BJ (cell line): ENCODE data around the gene RMDN3. TPM values are rescaled to one million over a fixed set of nuclear protein-coding genes. Genes with fewer than 3 reads are reported as not detected.

Experiments used
- CTCF ChIA-PET: fragments of 350-600 bp; formaldehyde crosslinking; extraction: SDS; loops from one replicate; lab custom pipeline; 2021; ENCODE audit warnings: antibody characterized with exemption, inconsistent platforms; lab: Yijun Ruan, JAX
- POLR2A ChIA-PET: fragments of 300-600 bp; sonication (Branson Sonifier 250); formaldehyde crosslinking; extraction: SDS; loops from one replicate; lab custom pipeline; 2021; ENCODE audit warnings: antibody characterized with exemption; lab: Charles Lee
- DNase-seq: peaks from one replicate; pipeline ENCODE4 v3.0.0-alpha.2; 2011; ENCODE audit warnings: low read depth
- H3K27me3 ChIP-seq: 2 replicates; pipeline ENCODE4 v1.6.0; 2011; ENCODE audit warnings: low read length; ENCODE audit not compliant: control insufficient read depth, insufficient read depth
- H3K36me3 ChIP-seq: 2 replicates; pipeline ENCODE4 v1.5.1; 2011; ENCODE audit warnings: low read length; ENCODE audit not compliant: control insufficient read depth, insufficient read depth
- H3K4me3 ChIP-seq: 2 replicates; pipeline ENCODE4 v1.5.1; 2011; ENCODE audit warnings: low read depth, mild to moderate bottlenecking, control low read depth, low read length
- polyA plus RNA-seq: library from polyadenylated mRNA; depleted of rRNA; stranded (reverse); fragments of >200 nt; gene quantifications from 2 replicates; pipeline ENCODE4 v1.2.3, GENCODE V29; 2011
- TF ChIP-seq, protein P1 (sequence below): IDR thresholded peaks from 2 replicates; pipeline ENCODE4 v1.5.1; 2011; ENCODE audit warnings: low read depth, mild to moderate bottlenecking, control low read depth, inconsistent platforms, low read length, moderate library complexity; ENCODE audit not compliant: insufficient read depth

The RMDN3 gene
- polyA plus RNA-seq, 1 experiment = 28.3 TPM

DNA sequence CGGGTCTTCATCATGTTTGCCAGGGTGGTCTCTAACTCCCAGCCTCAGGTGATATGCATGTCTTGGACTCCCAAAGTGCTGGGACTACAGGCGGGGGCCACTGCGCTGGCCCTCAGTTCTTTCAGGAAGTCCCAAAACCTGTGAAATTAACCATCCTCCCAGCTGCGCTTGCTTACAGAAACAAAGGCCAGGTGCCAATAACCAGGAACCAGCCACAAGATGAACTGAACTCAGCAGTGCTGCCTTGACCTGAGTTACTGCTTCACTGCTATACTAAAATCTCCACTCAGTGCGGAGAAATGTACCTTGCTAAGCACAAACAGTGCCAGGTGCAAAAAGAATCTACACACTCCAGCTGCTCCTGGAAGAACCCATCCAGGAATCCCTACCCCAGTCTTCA lies 4.9 kb upstream of the RMDN3 start:
- no peak for DNase-seq
- Histone ChIP-seq H3K27me3 (peaks cover 1% of the 10 kb centered on the region; the same call in 1 of the 2 replicates), H3K36me3 (no peaks in the 10 kb centered on the region), H3K4me3 (no peak overlapping the region)
- ChIA-PET CTCF (no interaction called here), POLR2A (no interaction called here)
- TF ChIP-seq, protein P1, sequence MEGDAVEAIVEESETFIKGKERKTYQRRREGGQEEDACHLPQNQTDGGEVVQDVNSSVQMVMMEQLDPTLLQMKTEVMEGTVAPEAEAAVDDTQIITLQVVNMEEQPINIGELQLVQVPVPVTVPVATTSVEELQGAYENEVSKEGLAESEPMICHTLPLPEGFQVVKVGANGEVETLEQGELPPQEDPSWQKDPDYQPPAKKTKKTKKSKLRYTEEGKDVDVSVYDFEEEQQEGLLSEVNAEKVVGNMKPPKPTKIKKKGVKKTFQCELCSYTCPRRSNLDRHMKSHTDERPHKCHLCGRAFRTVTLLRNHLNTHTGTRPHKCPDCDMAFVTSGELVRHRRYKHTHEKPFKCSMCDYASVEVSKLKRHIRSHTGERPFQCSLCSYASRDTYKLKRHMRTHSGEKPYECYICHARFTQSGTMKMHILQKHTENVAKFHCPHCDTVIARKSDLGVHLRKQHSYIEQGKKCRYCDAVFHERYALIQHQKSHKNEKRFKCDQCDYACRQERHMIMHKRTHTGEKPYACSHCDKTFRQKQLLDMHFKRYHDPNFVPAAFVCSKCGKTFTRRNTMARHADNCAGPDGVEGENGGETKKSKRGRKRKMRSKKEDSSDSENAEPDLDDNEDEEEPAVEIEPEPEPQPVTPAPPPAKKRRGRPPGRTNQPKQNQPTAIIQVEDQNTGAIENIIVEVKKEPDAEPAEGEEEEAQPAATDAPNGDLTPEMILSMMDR = no peak

DNA sequence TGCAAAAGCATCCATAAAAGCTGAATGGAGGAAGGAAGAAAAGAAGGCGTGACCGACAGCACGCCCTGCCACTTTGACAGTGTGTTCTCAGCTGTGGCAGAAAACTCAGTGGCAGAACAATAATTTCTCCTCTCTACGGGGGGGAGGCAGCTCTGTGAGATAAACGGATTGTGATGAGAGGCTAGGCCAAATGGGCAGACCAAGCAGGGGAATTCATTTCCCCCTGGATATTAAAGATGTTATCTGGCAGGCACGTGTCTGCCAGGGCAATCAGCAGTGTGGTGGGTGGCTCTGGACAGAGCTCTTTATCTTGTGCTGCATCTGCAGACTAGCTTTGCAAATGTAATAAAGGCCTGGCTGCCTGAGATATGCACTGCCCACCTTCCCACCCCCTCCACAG lies 1.9 kb upstream of the RMDN3 start:
- POLR2A ChIA-PET = no interaction called here
- Histone ChIP-seq H3K36me3 (no peaks in the 10 kb centered on the region; the same call in 1 of the 2 replicates), H3K4me3 (no peak overlapping the region), H3K27me3 (peaks cover 1% of the 10 kb centered on the region; the same call in 1 of the 2 replicates)
- DNase-seq = no peak
- CTCF ChIA-PET = interaction anchor here (1.7 to 2.4 kb wide), 2 partner anchors 12 to 138 kb away, joined by 4 to 7 read pairs; partner anchors contain the start of gene VPS18
- TF ChIP-seq, protein P1 = no peak

DNA sequence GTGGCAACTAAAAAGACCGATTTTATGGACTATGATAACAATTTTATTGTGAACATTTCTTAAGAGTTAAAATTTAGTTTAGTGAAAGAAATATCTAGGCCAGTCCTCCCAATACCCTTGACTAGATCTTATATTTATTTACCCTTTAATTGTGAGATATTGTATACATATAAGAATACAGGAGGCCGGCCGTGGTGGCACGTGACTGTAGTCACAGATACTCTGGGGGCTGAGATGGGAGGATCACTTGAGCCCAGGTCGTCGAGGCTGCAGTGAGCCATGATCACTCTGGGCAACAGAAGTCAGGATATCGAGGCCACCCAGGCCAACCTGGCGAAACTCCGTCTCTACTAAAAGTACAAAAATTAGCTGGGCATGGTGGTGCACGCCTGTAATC lies 756 bp upstream of the RMDN3 start:
- POLR2A ChIA-PET = no interaction called here
- DNase-seq = no peak
- Histone ChIP-seq H3K36me3 (peaks cover 3% of the 10 kb centered on the region), H3K4me3 (peak overlapping the region; percentile 95), H3K27me3 (peaks cover 1% of the 10 kb centered on the region; the same call in 1 of the 2 replicates)
- TF ChIP-seq, protein P1 = no peak
- CTCF ChIA-PET = interaction anchor here (1.7 to 2.4 kb wide), 2 partner anchors 11 to 139 kb away, joined by 4 to 7 read pairs; partner anchors contain the start of gene VPS18

DNA sequence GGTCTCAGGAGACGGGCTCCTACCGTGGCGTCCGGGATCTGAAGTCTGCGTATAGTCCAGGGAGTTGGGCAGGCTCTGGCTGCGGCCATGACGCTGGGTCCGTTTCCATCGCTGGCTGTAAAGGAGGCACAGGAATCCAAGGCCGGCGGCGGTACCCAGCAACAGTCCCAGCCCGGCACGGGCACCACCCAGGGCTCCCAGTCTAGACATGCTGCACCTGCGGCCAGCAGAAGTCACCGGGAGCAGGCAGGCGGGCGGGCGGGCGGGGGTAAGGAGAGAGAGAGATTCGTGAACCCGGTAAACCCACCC lies 526 bp downstream of the RMDN3 start:
- POLR2A ChIA-PET = no interaction called here
- no peak for DNase-seq
- TF ChIP-seq, protein P1 = no peak
- CTCF ChIA-PET = interaction anchor here (0.6 kb wide), 1 partner anchor 191 kb away, joined by 3 read pairs; no protein-coding TSS in a partner anchor
- H3K4me3 ChIP-seq = peak overlapping the region; percentile 95
- H3K27me3 ChIP-seq = no peaks in the 10 kb centered on the region
- H3K36me3 ChIP-seq = peaks cover 3% of the 10 kb centered on the region

DNA sequence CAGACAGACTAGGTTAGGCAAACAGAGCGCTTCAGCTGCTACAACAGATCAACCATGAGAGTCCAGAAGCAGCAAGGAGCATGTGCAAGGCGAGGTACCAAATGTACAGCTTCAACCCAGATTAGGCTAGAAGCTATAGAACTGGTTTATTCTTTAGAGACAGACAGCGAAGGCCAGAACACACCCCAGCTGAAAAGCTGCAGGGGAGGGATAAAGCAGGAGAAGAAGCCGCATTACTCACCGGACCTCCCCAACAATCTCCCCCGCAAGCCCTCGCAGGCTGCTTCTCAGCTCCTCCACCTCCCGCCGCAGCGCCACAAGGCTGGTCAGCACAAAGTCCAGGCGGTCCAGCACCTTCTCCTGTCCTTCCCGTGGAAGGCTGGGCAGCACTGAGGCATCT lies 3.3 kb downstream of the RMDN3 start:
- CTCF ChIA-PET = interaction anchor here (0.7 to 1.3 kb wide), 3 partner anchors 16 to 160 kb away, joined by 3 read pairs; no protein-coding TSS in a partner anchor
- Histone ChIP-seq H3K36me3 (peaks cover 3% of the 10 kb centered on the region), H3K27me3 (no peaks in the 10 kb centered on the region), H3K4me3 (no peak overlapping the region)
- TF ChIP-seq, protein P1 = no peak
- no peak for DNase-seq
- POLR2A ChIA-PET = no interaction called here
